Smooth muscle cell of the coronary artery (primary cell): Measurements from ENCODE around the gene PHETA2. TPM values are rescaled to one million over a fixed set of nuclear protein-coding genes. Genes with fewer than 3 reads are reported as not detected.

Experiments
- total RNA-seq: library from RNA; depleted of rRNA; stranded (reverse); fragments of >200 nt; gene quantifications from 2 replicates; pipeline ENCODE4 v1.2.3, GENCODE V29; 2014; ENCODE audit warnings: low replicate concordance

The PHETA2 gene
- total RNA-seq: 11.6 and 19.4 TPM in 2 replicates

GRCh38 chr22:42074132-42074811 lies at the start of gene PHETA2:
PHETA2 (plus strand) TSS chr22:42074248; CDS start chr22:42077294, 3,046 bp downstream.

DNA sequence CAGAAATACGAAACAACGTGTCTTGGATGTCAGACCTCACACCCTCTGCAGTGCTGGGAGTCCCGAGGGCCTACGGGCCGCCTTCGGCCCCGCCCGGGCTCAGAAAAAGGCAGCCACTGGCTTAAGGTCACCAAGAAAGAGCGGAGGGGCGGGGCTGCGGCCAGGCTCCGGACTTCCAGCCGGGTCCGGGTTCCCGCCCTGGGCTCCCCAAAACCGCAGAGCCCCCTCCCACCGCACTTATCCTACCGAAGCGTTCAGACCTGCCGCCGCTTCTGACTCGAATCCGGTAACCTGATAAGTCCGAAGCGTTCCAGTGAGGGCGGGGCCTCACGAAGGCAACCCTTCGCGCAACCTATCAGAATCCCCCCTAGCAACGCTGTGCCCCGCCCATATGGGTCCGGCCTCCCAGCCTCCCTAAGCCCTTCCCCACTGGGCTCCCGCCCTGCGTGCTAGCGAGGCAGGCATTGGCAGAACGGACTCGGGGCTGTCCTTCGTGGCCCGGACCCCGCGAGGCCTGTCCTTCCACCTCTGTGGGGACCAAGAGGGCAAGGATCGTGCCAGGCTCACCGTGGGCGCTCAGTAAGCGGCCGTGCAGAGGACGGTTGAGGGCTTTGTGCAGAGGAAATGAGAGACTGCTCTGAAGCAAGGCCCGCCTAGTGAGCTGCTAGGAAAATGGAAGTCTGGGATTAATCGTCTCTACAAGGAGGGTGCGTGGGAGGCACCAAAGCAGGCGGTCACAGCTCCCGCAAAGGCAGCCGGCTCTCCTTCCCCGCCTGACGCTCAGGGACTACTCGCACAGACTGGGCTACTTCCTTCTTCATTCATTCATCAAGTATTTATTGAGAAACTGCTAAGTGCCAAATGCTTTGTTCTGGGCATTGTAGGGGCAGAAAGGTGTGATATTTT lies 3.3 kb upstream of the PHETA2 start, which contains the start of gene NAGA:
Gene NAGA, minus strand, starts transcription at position 296 of the 906 bp plus-strand sequence. CDS start 515 bp downstream, outside the sequence.

GRCh38 chr22:42079319-42080251 lies 5.5 kb downstream of the PHETA2 start, which contains the start of gene SMDT1:
SMDT1 (plus strand) TSS chr22:42079700; CDS start chr22:42079769, 69 bp downstream.

GRCh38 chr22:42090596-42091454 lies 16.8 kb downstream of the PHETA2 start, which contains the start of gene NDUFA6:
NDUFA6 (minus strand) TSS chr22:42090772; CDS start chr22:42090744, 28 bp downstream.

Other genes with a start within 250 kb of the PHETA2 start
- 30.1 and 48.3 TPM in 2 replicates for gene SREBF2, start 241.1 kb upstream of the PHETA2 start, total RNA-seq
- gene SHISA8, start 159.2 kb upstream of the PHETA2 start, total RNA-seq: not detected in 2 replicates
- not detected in 2 replicates for gene TNFRSF13C, start 147.4 kb upstream of the PHETA2 start, total RNA-seq
- 0.70 and 9.2 TPM in 2 replicates for gene CENPM, start 127.1 kb upstream of the PHETA2 start, total RNA-seq
- gene SEPTIN3, start 104.8 kb upstream of the PHETA2 start, total RNA-seq: 0.35 TPM in 1 of 2 replicates, not detected in the other
- 0.23 and 0.30 TPM in 2 replicates for gene WBP2NL, start 75.5 kb upstream of the PHETA2 start, total RNA-seq
- gene NAGA, start 3.4 kb upstream of the PHETA2 start, total RNA-seq: 27.2 and 38.3 TPM in 2 replicates
- 7.8 and 16.8 TPM in 2 replicates for gene SMDT1, start 5.5 kb downstream of the PHETA2 start, total RNA-seq
- 61.3 and 63.1 TPM in 2 replicates for gene NDUFA6, start 16.5 kb downstream of the PHETA2 start, total RNA-seq
- gene CYP2D6, start 56.6 kb downstream of the PHETA2 start, total RNA-seq: 0.12 and 0.15 TPM in 2 replicates
- 14.5 and 15.6 TPM in 2 replicates for gene TCF20, start 196.4 kb downstream of the PHETA2 start, total RNA-seq